Measurements from ENCODE around the gene NSD1. TPM values are rescaled to one million over a fixed set of nuclear protein-coding genes. Genes with fewer than 3 reads are reported as not detected.

The NSD1 gene
- total RNA-seq, 1 donor from 2014 or later = 45.7 TPM

DNA sequence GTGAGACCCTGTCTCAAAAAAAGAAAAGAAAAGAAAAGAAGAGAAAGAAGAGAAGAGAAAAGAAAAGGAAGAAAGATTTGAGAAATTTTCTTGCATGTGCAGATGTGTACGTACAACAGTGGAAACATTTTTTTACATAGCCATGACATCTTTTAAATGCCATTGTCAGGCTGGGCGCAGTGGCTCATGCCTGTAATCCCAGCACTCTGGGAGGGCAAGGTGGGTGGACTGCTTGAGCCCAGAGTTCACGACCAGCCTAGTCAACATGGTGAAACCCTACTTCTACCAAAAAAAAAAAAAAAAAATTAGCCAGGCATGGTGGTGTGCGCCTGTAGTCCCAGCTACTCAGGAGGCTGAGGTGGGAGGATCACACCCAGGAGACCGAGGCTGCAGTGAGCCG lies 211.3 kb downstream of the NSD1 start:
- no peak for DNase-seq (ENCODE audit: low spot score)

DNA sequence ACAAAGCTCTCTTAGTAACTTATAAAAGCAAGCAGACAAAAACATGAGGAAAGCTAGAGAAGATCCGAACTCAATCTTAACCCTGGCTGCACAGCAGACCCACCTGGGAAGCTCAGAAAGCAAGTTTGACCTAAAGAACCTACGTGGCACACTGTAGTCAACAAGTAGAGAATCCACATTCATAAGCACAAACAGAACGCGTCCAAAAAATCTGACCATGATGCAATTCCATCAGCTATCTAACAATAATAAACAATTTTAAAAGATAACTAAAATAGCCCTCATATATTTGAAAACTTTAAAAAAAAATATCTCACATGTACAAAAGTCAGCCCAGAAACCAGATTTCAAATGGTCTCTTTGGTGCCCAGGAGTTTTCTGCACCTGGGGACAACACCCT lies 213.2 kb downstream of the NSD1 start:
- no peak for DNase-seq (ENCODE audit: low spot score)

DNA sequence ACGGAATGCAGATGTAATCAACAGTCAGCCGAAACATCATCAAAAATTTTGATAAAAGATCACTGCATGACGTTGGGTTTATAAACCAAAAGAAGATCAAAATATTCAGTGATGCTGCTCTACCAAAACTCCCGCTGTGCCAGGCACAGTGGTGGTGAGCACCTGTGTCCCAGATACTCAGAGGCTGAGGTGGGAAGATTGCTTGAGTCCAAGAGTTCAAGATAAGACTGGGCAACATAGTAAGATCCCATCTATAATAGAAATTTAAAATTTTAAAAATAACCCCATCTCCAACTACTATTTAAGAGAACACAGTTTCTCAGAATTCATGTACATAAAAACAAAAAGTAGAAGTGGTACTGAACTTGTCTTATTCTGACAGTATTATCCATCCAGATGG lies 214.1 kb downstream of the NSD1 start:
- DNase-seq (ENCODE audit: low spot score) = no peak

DNA sequence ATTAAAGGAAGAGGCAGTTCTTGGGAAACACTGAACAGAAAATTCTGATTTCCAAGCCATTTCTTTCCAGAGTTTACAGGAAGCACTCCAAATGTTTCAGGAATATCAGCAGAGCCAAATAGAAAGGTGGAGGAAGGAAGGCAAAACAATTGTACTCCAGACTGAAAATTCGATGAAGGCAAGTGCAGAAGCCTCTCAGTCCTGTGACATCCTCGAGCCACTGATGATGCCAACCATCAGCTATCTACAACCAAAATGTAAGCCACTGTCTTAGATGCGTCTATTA lies 215.7 kb downstream of the NSD1 start:
- DNase-seq (ENCODE audit: low spot score) = no peak

DNA sequence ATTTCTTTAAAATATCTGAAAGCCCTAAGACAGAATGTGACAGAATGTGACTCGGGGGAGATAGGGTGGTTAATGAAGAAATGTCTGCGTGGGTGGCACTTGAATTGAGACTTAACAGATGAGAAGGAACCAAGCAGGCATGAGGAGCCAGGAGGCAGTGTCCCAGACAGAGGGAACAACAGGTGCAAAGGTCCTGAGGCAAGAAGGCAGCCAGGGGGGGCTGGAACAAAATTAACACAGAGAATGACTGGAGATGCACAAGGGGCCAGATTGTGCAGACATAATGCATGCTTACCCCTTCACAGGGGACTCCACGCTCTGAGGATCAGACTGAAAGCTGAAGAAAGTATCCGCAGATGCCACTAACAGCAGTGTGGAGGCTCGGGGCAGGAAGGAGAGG lies 216.2 kb downstream of the NSD1 start:
- no peak for DNase-seq (ENCODE audit: low spot score)

Other genes with a start within 250 kb of the NSD1 start
- gene HK3, start 234.4 kb upstream of the NSD1 start, total RNA-seq (ENCODE audit: insufficient read depth, low replicate concordance) = 4.6 TPM
- 38.5 TPM for gene UIMC1, start 127.0 kb upstream of the NSD1 start, total RNA-seq (ENCODE audit: insufficient read depth, low replicate concordance)
- gene ZNF346, start 111.1 kb upstream of the NSD1 start, total RNA-seq (ENCODE audit: insufficient read depth, low replicate concordance) = 13.0 TPM
- 1.4 TPM for gene FGFR4, start 46.9 kb upstream of the NSD1 start, total RNA-seq (ENCODE audit: insufficient read depth, low replicate concordance)
- gene RAB24, start 169.9 kb downstream of the NSD1 start, total RNA-seq (ENCODE audit: insufficient read depth, low replicate concordance) = 31.5 TPM
- gene PRELID1, start 170.0 kb downstream of the NSD1 start, total RNA-seq (ENCODE audit: insufficient read depth, low replicate concordance) = 55.4 TPM
- 3.6 TPM for gene MXD3, start 178.1 kb downstream of the NSD1 start, total RNA-seq (ENCODE audit: insufficient read depth, low replicate concordance)
- gene LMAN2, start 217.9 kb downstream of the NSD1 start, total RNA-seq (ENCODE audit: insufficient read depth, low replicate concordance) = 175 TPM
- gene RGS14, start 224.2 kb downstream of the NSD1 start, total RNA-seq (ENCODE audit: insufficient read depth, low replicate concordance) = 6.5 TPM

Measured in umbilical cord (tissue), 2 donors.